ENCODE data around the gene PICK1.
A peak's percentile ranks its signal among the peaks of the same experiment; 100 is the strongest.
"Not testable (repeated sequence)": the region's sequence is repeated elsewhere in the genome, so short reads cannot be mapped to it uniquely, and the experiment has no call there.

Gene PICK1

DNA sequence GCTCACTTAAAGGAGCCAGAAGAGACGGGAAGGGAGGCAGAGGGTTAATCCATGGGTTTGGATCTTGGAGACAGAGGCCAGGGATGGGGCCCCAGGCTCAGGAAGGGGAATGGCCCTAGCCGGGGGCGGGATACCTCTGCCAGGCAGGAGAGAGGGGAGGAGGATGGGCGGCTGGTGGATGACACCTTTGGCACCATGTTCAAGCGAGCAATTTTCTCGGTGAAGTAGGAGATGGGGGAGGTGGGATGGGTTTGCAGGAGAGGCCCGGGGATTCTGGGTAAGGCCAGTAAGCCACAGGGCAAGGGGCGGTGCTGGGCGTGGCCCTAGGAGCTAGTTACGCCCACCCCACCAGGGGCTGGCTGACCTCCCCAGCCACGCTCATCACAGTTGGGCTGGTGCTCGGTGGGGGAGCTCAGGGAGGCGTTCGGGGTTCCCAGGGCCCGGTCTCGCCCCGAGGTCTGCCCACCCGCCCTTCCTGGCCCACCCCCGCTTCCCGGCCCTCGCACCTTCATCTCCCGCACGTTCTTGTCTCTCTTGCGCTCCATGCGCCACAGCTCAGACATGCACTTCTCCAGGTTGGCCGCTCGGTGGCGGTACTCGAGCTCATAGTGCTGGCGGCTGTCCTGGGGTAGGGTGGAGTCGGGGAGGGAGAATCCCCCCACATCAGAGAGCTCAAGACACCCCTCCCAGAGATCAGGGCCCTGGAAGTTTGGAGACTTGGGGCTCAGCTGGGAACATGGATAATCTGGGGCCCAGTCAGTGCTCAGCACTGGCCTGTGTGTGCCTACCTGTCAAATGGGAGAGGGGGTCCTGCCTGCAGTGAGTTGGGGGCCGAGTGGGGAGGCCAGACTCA is 40.6 kb downstream of the PICK1 start:
- no peak for DNase-seq

DNA sequence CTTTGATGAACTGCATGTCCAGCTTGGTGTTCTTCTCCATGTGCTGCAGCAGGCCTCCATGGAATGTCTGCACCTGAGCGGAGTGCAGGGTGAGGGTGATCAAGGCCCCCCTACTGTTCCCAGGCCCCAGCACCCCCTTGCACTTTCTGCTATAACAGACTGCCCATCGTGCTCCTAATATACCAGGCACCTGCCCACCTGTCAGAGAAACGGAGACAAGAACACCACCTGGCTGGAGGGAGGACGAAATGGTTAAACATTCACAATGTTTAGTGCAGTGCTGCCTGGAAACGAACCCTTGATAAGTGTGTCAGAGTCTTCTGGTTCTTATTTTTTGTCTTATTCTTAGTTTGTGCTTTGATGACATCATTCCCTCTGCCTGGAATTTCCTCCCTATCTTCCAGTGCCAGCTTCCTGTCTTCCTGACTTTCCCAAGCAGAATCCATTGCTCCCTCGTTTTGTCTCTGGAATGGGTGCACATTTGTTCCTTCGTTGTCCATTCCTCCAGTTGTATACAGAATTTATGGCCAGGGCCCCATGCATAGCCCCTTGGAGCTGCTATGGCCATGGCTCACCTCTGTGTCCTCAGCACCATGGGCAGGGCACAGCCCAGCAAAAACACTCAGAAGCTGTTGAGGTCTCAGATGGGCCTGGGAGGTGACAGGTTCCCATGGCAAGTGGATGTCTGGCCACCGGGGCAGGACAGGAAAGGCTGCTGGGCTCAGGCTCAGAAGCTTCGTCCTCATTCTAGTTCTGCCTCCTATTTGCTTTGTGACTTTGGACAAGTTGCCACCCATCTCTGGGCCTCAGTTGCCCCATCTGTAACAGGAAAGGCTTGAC is 41.4 kb downstream of the PICK1 start:
- no peak for DNase-seq

- no peak for DNase-seq
Measured at GRCh38 chr22:38103641-38104040, 46.4 kb downstream of the PICK1 start.

DNA sequence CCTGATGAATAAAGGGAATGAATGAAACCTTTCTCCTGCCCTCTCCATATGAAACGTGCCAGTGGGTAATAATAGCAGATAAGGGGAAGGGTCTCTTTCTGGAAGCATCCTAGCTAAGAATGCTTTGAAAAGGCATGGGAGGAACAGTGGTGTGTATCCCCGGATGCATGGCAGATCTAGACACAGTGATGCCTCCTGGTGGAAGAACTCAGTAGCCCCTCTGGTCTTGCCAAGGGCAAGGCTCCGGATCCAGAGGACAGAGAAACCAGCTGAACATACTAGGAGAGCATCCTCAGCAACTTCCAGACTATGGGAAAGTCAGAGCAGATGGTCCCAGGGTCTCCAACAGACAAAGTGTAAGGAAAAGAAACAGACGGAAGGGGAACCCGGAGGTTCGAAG is 46.9 kb downstream of the PICK1 start:
- DNase-seq, result no peak

GRCh38 chr22:38106814-38107578 is 49.8 kb downstream of the PICK1 start:
- no peak for DNase-seq

DNA sequence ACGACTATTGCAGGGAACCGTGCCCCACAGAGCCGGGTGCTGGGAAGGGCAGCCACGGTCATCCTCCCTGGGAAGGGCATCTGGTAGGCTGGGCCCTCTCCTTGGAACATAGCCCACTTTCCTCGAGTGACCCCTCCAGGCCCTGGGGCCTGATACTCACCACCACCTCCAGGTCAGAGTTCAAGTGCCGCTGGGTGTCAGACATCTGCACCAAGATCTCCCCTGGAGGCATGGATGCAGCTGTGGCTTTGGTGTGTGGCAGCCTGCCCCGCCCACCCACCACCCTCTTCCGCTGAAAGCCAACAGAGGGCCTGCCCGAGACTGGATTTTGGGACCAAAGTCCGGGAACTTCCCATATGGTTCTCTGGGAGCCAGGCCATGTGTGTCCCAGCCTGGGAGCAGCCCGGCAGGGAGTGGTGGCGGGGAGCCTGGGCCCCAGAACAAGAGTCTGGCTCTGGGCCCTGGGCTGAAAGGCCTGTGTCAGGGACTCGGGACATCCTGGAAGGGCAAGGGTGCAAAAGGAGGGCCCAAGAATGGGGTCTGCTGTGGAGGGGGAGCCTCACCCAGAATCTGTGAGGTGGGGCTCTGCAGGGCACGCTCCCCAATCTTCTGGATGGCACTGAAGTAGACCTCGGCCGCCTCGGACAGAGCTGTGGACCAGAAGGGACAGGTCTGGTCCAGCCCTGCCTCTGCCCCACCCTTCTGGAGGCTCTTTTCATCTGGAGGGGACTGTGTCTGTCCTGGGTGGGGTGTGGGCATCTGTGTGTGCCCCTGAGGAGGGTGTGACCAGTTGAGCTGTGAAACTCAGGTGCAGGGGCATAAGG is 50.7 kb downstream of the PICK1 start:
- no peak for DNase-seq

- no peak for DNase-seq
Measured at GRCh38 chr22:38108561-38109319, 51.5 kb downstream of the PICK1 start.

- peak; percentile 31 for DNase-seq
Measured at GRCh38 chr22:38109371-38110001, 52.3 kb downstream of the PICK1 start.

DNA sequence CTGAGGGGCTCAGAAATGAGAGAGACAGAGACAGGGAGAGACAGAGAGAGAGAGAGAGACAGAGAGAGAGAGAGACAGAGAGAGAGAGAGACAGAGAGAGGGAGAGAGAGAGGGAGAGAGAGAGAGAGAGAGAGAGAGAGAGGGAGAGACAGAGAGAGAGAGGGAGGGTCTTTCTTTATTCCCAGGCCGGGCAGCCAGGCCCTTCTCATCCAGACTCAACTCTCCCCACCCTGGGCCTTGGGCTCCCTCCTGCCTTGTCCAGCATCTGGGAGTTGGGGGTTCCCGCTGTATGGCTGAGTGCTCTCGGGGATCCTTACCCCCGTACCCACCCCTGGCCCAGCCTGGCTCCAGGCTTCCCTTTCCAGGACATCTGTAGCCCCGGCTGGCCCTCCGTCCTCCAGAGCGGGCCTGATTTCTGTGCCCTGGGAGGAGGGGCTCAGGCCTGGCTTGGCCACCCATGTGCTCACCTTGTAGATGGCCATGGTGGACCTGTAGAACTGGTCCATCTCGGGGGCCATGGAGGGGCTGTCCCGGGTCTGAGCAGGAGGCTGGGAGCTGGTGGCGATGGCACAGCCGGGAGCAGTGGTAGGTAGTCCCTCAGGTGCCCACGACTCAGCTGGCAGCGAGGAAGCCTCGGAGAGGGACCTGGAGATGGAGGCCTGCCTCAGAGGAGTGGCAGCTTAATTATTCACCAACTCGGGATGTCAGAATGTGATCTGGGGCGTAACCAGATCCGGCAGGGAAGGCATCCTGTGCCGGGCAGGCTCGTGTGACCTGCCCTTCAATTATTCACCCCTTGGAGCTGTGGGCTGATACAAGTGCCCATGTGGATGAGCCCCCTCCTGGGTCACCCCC is 53.0 kb downstream of the PICK1 start, which contains the start of gene BAIAP2L2:
TSS of gene BAIAP2L2 (minus strand) at position 677 of the 855 bp plus-strand sequence. CDS start at position 518, 159 bp downstream.
- DNase-seq, result peak; percentile 37

DNA sequence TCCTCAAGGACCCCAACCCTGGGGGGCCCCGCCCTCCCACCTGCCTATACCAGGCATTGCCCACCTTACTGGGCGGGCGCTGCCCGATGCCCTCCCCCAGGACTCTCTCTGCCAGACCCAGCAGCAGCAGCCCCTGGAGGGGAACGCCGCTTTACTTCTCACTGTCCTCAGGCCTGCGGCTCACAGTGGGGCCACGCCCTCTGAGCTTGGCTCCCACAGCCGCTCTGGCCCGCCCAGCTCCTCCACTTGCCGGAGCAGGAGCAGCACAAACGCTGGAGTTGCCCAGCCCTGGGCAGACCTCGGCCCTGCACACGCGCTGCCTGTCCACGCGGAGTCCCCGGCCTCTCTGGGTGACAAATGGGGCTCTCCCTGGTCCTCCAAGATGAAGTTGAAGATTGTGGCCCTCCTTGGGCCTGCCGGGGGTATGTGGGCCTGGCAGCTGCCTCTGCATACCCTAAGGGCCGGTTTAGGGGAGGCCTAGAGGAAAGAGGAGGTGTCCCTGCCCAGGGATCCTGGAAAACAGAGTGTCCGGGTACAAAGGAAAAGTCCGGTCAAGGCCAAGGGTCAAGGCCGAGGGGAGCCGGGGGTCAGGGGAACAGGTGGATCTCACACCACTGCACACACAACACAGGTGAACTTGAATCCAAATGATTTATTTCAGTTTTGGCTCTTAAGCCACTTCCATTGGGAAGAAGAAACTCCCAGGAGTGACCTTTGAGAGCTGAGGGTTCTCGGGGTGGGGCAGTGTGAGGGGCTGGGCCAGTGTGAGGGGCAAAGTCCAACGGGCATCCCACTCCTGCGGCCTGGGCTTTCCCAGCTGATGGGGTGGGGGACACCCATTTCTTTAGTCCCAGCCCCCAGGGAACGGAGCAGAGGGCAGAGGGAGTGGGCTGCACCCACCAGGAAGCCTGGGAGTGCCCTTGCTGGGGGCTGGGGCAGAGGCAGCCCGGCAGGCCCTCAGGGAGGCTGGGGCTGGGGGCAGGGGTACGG is 54.0 kb downstream of the PICK1 start:
- no peak for DNase-seq

DNA sequence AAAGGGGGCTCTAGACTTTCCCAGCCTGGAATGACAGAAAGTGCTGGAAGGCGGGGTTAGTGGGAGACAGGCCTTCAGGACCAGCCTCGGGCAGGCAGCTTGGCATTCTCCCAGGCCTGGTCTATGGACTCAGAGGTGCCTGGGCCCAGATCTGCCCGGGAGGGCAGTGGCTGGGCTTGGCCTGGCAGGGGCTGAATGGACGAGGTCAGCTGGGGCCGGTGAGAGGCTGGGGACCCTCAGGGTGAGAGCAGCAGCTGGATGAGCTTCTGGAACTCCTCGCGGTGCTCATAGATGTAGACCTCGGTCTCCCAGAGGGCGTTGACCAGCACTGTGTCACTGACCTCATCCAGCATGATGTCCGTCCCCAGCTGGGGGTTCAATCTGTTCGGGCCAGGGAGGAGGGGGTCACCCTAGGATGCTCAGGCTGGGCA is 54.7 kb downstream of the PICK1 start:
- DNase-seq, result no peak

- no peak for DNase-seq
Measured at GRCh38 chr22:38112381-38112780, 55.2 kb downstream of the PICK1 start.

- peak; percentile 89 for DNase-seq
Measured at GRCh38 chr22:38114484-38115398, 57.5 kb downstream of the PICK1 start.

DNA sequence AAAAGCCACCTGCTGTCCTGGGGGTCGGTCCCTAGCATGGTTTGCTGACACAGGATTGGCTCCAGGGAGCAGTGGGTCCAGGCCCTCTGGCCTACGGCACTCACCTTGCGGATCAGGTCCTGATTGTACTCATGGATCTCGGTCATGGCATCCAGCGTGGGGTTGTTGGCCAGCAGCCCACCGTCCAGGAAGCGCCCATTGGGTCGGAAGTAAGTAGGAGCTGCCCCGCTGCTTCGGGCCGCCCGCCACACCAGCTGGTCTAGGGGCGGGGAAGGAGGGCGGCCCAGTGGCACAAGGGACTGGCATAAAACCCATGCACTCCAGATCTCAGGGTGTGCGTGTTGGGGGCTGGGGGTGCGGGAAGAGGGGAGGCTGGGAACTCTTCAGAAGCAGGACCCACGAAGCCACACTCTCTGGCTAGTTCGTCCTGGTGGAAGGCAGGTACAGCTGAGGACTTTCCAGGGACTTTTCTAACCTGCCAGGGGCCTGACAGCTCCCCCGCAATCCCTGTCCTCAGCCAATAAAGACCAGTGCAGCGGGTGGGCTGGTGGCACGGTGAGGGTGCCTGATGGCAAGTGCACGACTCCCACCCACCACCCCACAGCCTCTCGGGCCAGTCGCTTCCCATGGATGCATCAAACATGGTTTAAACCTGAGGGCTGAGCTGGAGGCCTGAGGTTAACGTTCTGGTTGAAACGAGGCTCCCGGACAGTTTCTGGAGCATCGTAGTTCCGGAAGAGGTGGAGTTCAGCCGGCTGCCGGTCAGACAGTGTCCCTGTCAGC is 58.4 kb downstream of the PICK1 start:
- DNase-seq, result no peak

DNA sequence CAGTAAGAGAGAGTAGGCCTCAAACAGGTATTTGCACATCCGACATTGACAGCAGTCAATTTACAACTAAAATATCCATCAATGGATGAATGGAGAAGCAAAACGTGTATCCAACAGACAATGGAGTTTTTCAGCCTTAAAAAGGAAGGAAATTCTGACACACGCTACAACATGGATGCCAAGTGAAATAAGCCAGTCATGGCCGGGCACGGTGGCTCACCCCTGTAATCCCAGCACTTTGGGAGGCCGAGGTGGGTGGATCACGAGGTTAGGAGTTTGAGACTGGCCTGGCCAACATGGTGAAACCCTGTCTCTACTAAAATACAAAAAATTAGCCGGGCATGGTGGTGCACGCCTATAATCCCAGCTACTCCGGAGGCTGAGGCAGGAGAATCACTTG is 60.4 kb downstream of the PICK1 start:
- DNase-seq, result not testable (repeated sequence)

- no peak for DNase-seq
Measured at GRCh38 chr22:38118182-38118581, 61.0 kb downstream of the PICK1 start.

- not testable (repeated sequence) for DNase-seq
Measured at GRCh38 chr22:38118747-38119146, 61.5 kb downstream of the PICK1 start.
